CD4-positive, alpha-beta memory T cell (primary cell): ENCODE results near the gene STARD10. TPM values are rescaled to one million over a fixed set of nuclear protein-coding genes. Genes with fewer than 3 reads are reported as not detected.
A peak's percentile ranks its signal among the peaks of the same experiment; 100 is the strongest.

Experiments
- CTCF ChIA-PET: fragments of 350-600 bp; sonication (Branson Sonifier 250); formaldehyde crosslinking; loops from one replicate; lab custom pipeline; 2021; ENCODE audit warnings: inconsistent platforms; ENCODE audit not compliant: partially characterized antibody; lab: Charles Lee
- POLR2A ChIA-PET: fragments of 350-600 bp; sonication (Branson Sonifier 250); formaldehyde crosslinking; loops from one replicate; lab custom pipeline; 2021; ENCODE audit not compliant: partially characterized antibody; lab: Charles Lee
- DNase-seq, 5 donors: peaks; one replicate each; pipeline versions ENCODE4 v3.0.0 to v3.0.0-alpha.2; 2020 to 2022; ENCODE audit warnings: mixed read lengths in 1 of 5
- H3K27ac ChIP-seq: one replicate; pipeline ENCODE4 v1.7.0; 2013; ENCODE audit warnings: low read depth, low read length
- H3K27me3 ChIP-seq: 2 replicates; pipeline ENCODE4 v1.7.0; 2013; ENCODE audit warnings: mild to moderate bottlenecking, low read length, moderate library complexity; ENCODE audit not compliant: insufficient read depth
- H3K36me3 ChIP-seq: 2 replicates; pipeline ENCODE4 v1.7.0; 2013; ENCODE audit warnings: mild to moderate bottlenecking, low read length, moderate library complexity; ENCODE audit not compliant: insufficient read depth
- H3K4me1 ChIP-seq: 2 replicates; pipeline ENCODE4 v1.7.0; 2013; ENCODE audit warnings: mild to moderate bottlenecking, low read length, moderate library complexity; ENCODE audit not compliant: insufficient read depth
- H3K4me3 ChIP-seq, 2 donors: one replicate each; pipeline ENCODE4 v1.7.0; 2013; ENCODE audit warnings: low read length in 2 of 2, mild to moderate bottlenecking in 1 of 2
- H3K9me3 ChIP-seq, 2 donors: one replicate each; pipeline ENCODE4 v1.7.0; 2013; ENCODE audit warnings: low read length in 2 of 2, control low read depth in 1 of 2; ENCODE audit not compliant: control insufficient read depth in 1 of 2
- H3K27ac Mint-ChIP-seq, 7 donors: one replicate each; pipeline ENCODE4 v1.8.0; 2020 to 2021; ENCODE audit warnings: mixed read lengths in 7 of 7, mild to moderate bottlenecking in 6 of 7, inconsistent platforms in 3 of 7, moderate library complexity in 3 of 7
- H3K27me3 Mint-ChIP-seq, 2 donors: one replicate each; pipeline ENCODE4 v1.8.0; 2020 to 2021; ENCODE audit warnings: mixed read lengths in 2 of 2
- H3K36me3 Mint-ChIP-seq, 2 donors: one replicate each; pipeline ENCODE4 v1.8.0; 2020 to 2021; ENCODE audit warnings: mixed read lengths in 2 of 2, inconsistent platforms in 1 of 2, mild to moderate bottlenecking in 1 of 2
- H3K4me1 Mint-ChIP-seq, 4 donors: one replicate each; pipeline ENCODE4 v1.8.0; 2020 to 2021; ENCODE audit warnings: mixed read lengths in 4 of 4, mild to moderate bottlenecking in 1 of 4
- H3K4me3 Mint-ChIP-seq, 8 donors: one replicate each; pipeline ENCODE4 v1.8.0; 2020 to 2021; ENCODE audit warnings: mixed read lengths in 8 of 8, mild to moderate bottlenecking in 7 of 8, moderate library complexity in 6 of 8, inconsistent platforms in 3 of 8
- H3K9me3 Mint-ChIP-seq, 8 donors: one replicate each; pipeline ENCODE4 v1.8.0; 2020 to 2021; ENCODE audit warnings: mixed read lengths in 8 of 8, mild to moderate bottlenecking in 5 of 8, inconsistent platforms in 3 of 8, moderate library complexity in 1 of 8
- intact Hi-C: fragments of 100-400 bp; cut with micrococcal nuclease; formaldehyde crosslinking; loops from one replicate; pipeline ENCODE4 v1.15.1; 2023
- polyA plus RNA-seq, 2 donors: library from polyadenylated mRNA; unstranded; fragments of 300-500 nt; fragmentation: Illumina TruSeq; gene quantifications; one replicate each; pipeline ENCODE4 v1.2.3, GENCODE V29; 2021
- total RNA-seq, 2 experiments: library from RNA; stranded (reverse); gene quantifications; one replicate each; pipeline ENCODE4 v1.2.3, GENCODE V29; 2021

STARD10 gene
- total and polyA plus RNA-seq, 4 experiments from 2014 or later = 23.0 to 27.0 (median 24.2) TPM

DNA sequence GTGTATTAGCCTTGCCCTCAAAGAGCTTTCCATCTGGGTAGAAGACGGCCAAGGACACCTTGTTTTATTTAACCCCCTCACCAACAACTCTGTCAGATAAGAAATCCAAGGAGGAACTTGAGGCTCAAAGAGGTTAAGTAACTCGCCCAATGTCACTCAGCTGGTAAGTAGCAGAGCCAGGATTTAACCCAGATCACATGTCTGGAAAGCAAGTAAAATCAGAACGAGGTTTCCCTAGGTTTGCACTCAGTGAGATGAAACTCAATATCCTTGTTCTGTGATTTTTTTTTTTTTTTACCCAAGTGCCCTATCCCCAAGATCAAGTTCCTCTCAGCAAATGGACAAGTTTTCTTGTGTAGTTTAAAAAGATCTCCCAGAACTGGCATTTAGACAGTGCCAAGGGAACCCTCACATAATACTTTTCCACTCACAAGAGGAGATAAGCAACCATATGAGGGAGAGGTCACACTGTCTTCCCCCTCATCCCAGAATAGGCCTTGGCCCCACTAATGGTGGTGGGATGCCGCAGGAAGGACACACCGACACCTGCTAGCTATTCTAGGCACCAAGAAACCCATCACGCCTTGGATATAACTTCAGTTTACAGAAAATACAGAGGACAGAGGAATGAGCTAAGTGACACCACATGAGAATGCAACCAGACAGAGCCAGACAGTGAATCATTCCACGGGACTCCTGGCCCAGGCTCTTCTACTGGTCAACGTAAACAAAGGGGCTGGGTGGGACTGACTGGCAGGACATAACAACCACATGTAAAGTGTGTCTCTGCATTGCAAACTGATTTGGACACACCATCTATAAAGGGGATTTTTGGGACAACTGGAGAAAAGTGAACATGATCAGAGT, 33.1 kb downstream of the STARD10 start:
- H3K27me3 ChIP-seq = no peaks in the 10 kb centered on the region
- intact Hi-C loops = no loop called here
- no peaks in the 10 kb centered on the region for H3K36me3 ChIP-seq
- Mint-ChIP-seq H3K4me1 (peaks cover 8 to 19% (median 12%) of the 10 kb centered on the region in 4 donors), H3K4me3 (peak overlapping the region in 1 of 8 donors; percentile 1), H3K27me3 (no peaks in the 10 kb centered on the region), H3K9me3 (no peaks in the 10 kb centered on the region), H3K36me3 (peaks cover 5 to 22% of the 10 kb centered on the region in 2 donors), H3K27ac (no peak overlapping the region)
- peaks cover 10% of the 10 kb centered on the region for H3K4me1 ChIP-seq
- H3K27ac ChIP-seq = no peak overlapping the region
- no peak for DNase-seq
- POLR2A ChIA-PET = no interaction called here
- H3K9me3 ChIP-seq = no peaks in the 10 kb centered on the region
- CTCF ChIA-PET = no interaction called here
- no peak overlapping the region for H3K4me3 ChIP-seq

GRCh38 chr11:72759468-72759985, 34.3 kb downstream of the STARD10 start:
- CTCF ChIA-PET = no interaction called here
- H3K36me3 Mint-ChIP-seq = peaks cover 5 to 22% of the 10 kb centered on the region in 2 donors
- Histone ChIP-seq H3K36me3 (no peaks in the 10 kb centered on the region), H3K4me3 (no peak overlapping the region), H3K27me3 (no peaks in the 10 kb centered on the region), H3K9me3 (no peaks in the 10 kb centered on the region), H3K27ac (no peak overlapping the region), H3K4me1 (peaks cover 10% of the 10 kb centered on the region)
- DNase-seq = no peak
- peaks cover 8 to 19% (median 12%) of the 10 kb centered on the region in 4 donors for H3K4me1 Mint-ChIP-seq
- intact Hi-C loops = no loop called here
- H3K27me3 Mint-ChIP-seq = no peaks in the 10 kb centered on the region
- no peak overlapping the region for H3K4me3 Mint-ChIP-seq
- no peaks in the 10 kb centered on the region for H3K9me3 Mint-ChIP-seq
- H3K27ac Mint-ChIP-seq = peak overlapping the region in 1 of 7 donors; percentile 56
- POLR2A ChIA-PET = no interaction called here

DNA sequence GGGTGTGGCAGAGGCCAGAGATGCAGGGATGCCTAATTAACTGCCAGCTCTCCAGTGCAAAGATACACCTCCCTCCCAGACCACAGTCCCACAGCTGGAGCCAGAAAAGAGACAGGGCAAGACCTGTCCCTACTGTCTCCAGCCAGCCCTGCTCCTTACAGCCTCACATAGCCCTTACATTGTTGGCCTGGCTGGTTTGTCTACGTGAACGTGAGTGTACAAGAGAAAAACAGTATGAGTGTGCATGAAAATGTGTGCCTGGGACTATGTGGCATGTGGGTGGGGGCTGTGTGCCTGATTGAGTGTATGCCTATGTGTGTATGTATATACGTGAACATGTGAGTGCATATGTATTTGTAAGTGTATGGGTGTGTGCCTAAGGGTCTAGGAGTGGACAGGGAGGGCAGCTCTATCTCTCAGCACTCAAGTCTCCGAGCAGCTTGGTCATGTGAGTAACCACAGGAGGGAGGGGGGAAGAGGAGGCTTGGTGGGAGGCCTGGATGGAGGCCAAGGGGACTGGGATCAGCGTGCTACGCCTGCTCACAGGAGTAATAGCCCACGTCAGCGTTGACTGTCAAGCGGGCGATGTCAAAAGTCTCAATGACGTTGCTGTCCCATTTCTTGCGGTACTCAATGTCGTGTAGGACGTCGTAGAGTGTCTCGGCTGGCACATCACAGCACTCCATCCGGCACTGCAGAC, 35.0 kb downstream of the STARD10 start:
- ChIA-PET POLR2A (no interaction called here), CTCF (no interaction called here)
- Mint-ChIP-seq H3K27me3 (no peaks in the 10 kb centered on the region), H3K4me3 (no peak overlapping the region), H3K27ac (peak overlapping the region in 2 of 7 donors; percentile 21 to 27), H3K4me1 (peaks cover 9 to 17% (median 13%) of the 10 kb centered on the region in 4 donors), H3K36me3 (peaks cover 5 to 22% of the 10 kb centered on the region in 2 donors), H3K9me3 (no peaks in the 10 kb centered on the region)
- H3K9me3 ChIP-seq = no peaks in the 10 kb centered on the region
- no peaks in the 10 kb centered on the region for H3K27me3 ChIP-seq
- H3K36me3 ChIP-seq = no peaks in the 10 kb centered on the region
- intact Hi-C loops = no loop called here
- H3K4me1 ChIP-seq = peaks cover 10% of the 10 kb centered on the region
- H3K4me3 ChIP-seq = no peak overlapping the region
- DNase-seq = no peak
- no peak overlapping the region for H3K27ac ChIP-seq

- DNase-seq = no peak
- no peak overlapping the region for H3K4me3 Mint-ChIP-seq
- Histone ChIP-seq H3K27me3 (no peaks in the 10 kb centered on the region), H3K9me3 (no peaks in the 10 kb centered on the region), H3K36me3 (no peaks in the 10 kb centered on the region), H3K4me3 (no peak overlapping the region), H3K4me1 (peaks cover 10% of the 10 kb centered on the region), H3K27ac (no peak overlapping the region)
- no peaks in the 10 kb centered on the region for H3K9me3 Mint-ChIP-seq
- H3K36me3 Mint-ChIP-seq = peaks cover 5 to 22% of the 10 kb centered on the region in 2 donors
- intact Hi-C loops = no loop called here
- no peak overlapping the region for H3K27ac Mint-ChIP-seq
- H3K4me1 Mint-ChIP-seq = peaks cover 6 to 14% (median 10%) of the 10 kb centered on the region in 4 donors
- ChIA-PET CTCF (no interaction called here), POLR2A (no interaction called here)
- no peaks in the 10 kb centered on the region for H3K27me3 Mint-ChIP-seq
Observed at GRCh38 chr11:72758304-72758689, 35.5 kb downstream of the STARD10 start.

DNA sequence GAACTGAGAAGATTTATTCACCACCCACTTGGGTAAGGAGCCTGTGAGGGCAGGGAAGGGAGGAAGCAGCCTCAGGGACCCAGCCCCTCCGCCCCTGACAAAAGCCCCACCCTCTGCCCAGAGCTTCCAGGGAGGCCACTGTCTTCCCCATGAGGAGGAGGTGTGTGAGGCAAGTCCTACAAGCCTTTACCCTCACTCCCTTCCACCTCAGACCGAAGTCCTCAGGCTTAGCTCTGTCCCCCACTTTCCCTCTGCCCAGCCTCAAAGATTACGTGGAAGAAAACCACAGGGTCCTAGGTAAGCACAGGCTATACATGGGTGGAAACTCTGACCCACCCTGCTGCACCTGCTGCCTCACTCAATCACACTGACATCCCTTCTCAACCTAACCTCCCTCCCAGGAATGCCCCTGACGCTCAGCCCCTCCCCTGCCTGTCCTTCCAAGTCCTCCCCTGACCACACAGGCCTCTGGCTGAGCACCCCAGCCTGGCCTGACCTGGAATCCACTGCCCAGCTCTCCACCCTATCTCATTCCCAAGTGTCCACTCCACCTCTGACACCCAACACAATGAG, 38.0 kb downstream of the STARD10 start:
- H3K36me3 Mint-ChIP-seq = peaks cover 5 to 23% of the 10 kb centered on the region in 2 donors
- Histone ChIP-seq H3K27ac (no peak overlapping the region), H3K4me3 (no peak overlapping the region), H3K9me3 (no peaks in the 10 kb centered on the region), H3K4me1 (peaks cover 20% of the 10 kb centered on the region), H3K36me3 (no peaks in the 10 kb centered on the region), H3K27me3 (no peaks in the 10 kb centered on the region)
- ChIA-PET CTCF (interaction anchor here (0.7 kb wide), 1 partner anchor 17 kb away, joined by 3 read pairs; no protein-coding TSS in a partner anchor), POLR2A (no interaction called here)
- H3K4me3 Mint-ChIP-seq = no peak overlapping the region
- H3K27me3 Mint-ChIP-seq = no peaks in the 10 kb centered on the region
- H3K27ac Mint-ChIP-seq = peak overlapping the region in 1 of 7 donors; percentile 59
- intact Hi-C loops = no loop called here
- no peaks in the 10 kb centered on the region for H3K9me3 Mint-ChIP-seq
- no peak for DNase-seq
- peaks cover 11 to 25% (median 19%) of the 10 kb centered on the region in 4 donors for H3K4me1 Mint-ChIP-seq

- H3K36me3 Mint-ChIP-seq = peaks cover 5 to 23% of the 10 kb centered on the region in 2 donors
- peak overlapping the region in 1 of 7 donors; percentile 30 for H3K27ac Mint-ChIP-seq
- no peaks in the 10 kb centered on the region for H3K9me3 Mint-ChIP-seq
- Histone ChIP-seq H3K4me1 (peaks cover 32% of the 10 kb centered on the region), H3K36me3 (no peaks in the 10 kb centered on the region), H3K27ac (no peak overlapping the region), H3K27me3 (no peaks in the 10 kb centered on the region), H3K4me3 (no peak overlapping the region), H3K9me3 (no peaks in the 10 kb centered on the region)
- no peaks in the 10 kb centered on the region for H3K27me3 Mint-ChIP-seq
- ChIA-PET POLR2A (no interaction called here), CTCF (interaction anchor here (0.5 kb wide), 1 partner anchor 53 kb away, joined by 4 read pairs; no protein-coding TSS in a partner anchor)
- H3K4me3 Mint-ChIP-seq = peak overlapping the region in 2 of 8 donors; percentile 15 to 61
- no peak for DNase-seq
- intact Hi-C loops = no loop called here
- H3K4me1 Mint-ChIP-seq = peaks cover 16 to 35% (median 27%) of the 10 kb centered on the region in 4 donors
Observed at GRCh38 chr11:72754544-72755155, 39.2 kb downstream of the STARD10 start.
